ENCODE results near the gene SRD5A1.
"Not testable (repeated sequence)": the region's sequence is repeated elsewhere in the genome, so short reads cannot be mapped to it uniquely, and the experiment has no call there.

SRD5A1 gene

DNA sequence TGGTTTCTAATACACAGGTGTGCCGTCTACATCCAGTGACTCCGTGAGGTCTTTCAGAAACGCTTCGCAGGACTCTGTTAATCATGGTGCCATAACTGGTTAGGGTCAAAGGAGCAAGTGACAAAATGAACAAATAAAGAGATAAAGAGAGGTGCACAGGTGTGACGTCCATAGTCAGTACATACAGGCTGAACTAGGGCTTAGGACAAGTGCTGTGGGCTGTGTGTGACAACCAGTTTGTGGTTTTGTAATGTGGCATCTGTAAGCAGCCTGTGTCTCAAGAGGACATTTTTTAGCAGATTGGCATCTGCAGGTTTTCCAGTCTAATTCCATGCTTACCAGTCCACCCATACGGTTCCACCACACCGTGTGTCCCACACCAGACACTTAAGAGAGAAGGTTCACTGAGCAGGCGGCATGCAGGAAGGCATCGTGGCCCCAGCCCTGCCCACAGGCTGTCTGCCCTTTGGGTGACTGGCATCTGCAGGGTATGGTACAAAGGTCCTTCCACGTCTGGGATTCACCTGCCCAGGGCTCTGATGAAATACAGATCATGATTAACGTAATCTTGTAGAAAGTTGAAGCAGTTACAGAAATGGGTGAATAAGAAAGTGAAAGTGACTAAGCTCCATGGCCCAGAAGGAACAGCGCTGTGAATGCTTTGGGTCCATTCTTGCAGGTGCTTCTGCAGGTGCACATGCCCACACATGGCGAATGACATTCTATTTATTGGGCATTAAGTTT, 26.9 kb downstream of the SRD5A1 start:
- no peak for TF ChIP-seq FOXP2 (optimal IDR thresholded peaks at IDR 0.05; ENCODE audit: control extremely low read depth, extremely low read length, insufficient read depth)
- TF ChIP-seq EZH2 (IDR thresholded peaks at IDR 0.05) = no peak
- no peak for TF ChIP-seq POLR2AphosphoS5 (IDR thresholded peaks at IDR 0.05; ENCODE audit: borderline replicate concordance, low read depth, low read length)
- Histone ChIP-seq H3K9ac (ENCODE audit: insufficient read length) (no peak overlapping the region), H3K27ac (no peak overlapping the region), H3K36me3 (ENCODE audit: insufficient read depth, low read length) (peaks cover 23% of the 10 kb centered on the region), H3K9me3 (ENCODE audit: low read depth, low read length) (peaks cover 7% of the 10 kb centered on the region), H3K4me3 (no peak overlapping the region)
- no peak for DNase-seq (ENCODE audit: low read depth, low spot score)

DNA sequence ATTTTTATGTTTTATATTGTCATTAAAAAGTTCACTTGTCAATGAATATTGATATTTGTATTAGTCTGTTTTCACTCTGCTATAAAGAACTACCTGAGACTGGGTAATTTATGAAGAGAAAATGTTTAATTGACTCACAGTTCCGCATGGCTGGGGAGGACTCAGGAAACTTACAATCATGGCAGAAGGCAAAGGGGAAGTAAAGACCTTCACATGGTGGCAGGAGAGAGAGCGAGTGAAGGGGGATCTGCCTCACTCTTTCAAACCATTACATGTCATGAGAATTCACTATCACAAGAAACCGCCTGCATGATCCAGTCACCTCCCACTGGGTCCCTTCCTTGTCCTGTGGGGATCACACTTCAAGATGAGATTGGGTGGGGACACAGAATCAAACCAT, 27.4 kb downstream of the SRD5A1 start:
- no peak overlapping the region for H3K4me3 ChIP-seq
- H3K27ac ChIP-seq = no peak overlapping the region
- H3K36me3 ChIP-seq (ENCODE audit: insufficient read depth, low read length) = peaks cover 17% of the 10 kb centered on the region
- no peak for TF ChIP-seq POLR2AphosphoS5 (IDR thresholded peaks at IDR 0.05; ENCODE audit: borderline replicate concordance, low read depth, low read length)
- TF ChIP-seq FOXP2 (optimal IDR thresholded peaks at IDR 0.05; ENCODE audit: control extremely low read depth, extremely low read length, insufficient read depth) = no peak
- no peak for TF ChIP-seq EZH2 (IDR thresholded peaks at IDR 0.05)
- H3K9ac ChIP-seq (ENCODE audit: insufficient read length) = no peak overlapping the region
- DNase-seq (ENCODE audit: low read depth, low spot score) = no peak
- H3K9me3 ChIP-seq (ENCODE audit: low read depth, low read length) = peaks cover 7% of the 10 kb centered on the region

DNA sequence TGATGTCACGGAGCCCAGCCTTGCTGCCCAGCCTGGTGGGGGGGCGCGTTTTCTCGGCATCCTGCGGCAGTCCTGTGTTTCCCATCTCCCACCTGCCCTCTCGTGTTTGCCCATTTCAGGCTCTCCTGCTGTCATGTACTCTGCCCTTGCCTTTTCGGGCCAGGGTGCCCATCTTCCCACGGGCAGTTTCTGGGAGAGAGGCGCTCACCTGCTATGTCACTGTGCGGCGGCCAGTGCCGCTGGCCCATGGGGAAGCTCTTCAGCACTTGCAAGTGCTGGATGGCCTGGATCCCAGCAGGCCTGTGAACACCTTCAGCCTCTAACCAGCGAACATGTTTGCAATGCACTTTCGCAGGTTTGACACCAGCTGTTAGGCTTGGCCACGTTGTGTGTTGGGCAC, 33.5 kb downstream of the SRD5A1 start:
- no peak overlapping the region for H3K27ac ChIP-seq
- H3K9ac ChIP-seq (ENCODE audit: insufficient read length) = no peak overlapping the region
- H3K4me3 ChIP-seq = no peak overlapping the region
- H3K36me3 ChIP-seq (ENCODE audit: insufficient read depth, low read length) = no peaks in the 10 kb centered on the region
- TF ChIP-seq FOXP2 (optimal IDR thresholded peaks at IDR 0.05; ENCODE audit: control extremely low read depth, extremely low read length, insufficient read depth) (no peak), EZH2 (IDR thresholded peaks at IDR 0.05) (no peak), POLR2AphosphoS5 (IDR thresholded peaks at IDR 0.05; ENCODE audit: borderline replicate concordance, low read depth, low read length) (no peak)
- DNase-seq (ENCODE audit: low read depth, low spot score) = no peak
- H3K9me3 ChIP-seq (ENCODE audit: low read depth, low read length) = no peaks in the 10 kb centered on the region

DNA sequence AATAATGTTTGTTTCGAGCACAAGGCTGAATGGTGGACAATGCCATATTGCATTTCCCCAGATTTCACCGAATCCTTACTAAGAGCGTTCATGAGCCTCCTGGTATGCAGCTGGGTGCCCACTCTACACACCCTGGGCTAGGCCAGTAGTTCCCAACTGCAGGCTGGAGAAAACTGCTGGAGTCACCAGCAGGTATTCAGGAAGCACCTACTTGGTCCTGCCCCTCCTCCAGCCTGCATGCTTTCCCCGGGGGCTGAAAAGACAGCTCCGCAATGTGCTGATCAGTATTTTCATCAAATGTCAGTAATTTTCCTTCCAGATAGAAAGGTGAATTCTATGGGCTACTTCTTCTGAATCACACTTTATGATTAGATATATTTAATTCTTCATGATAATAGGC, 34.4 kb downstream of the SRD5A1 start:
- H3K27ac ChIP-seq = no peak overlapping the region
- no peaks in the 10 kb centered on the region for H3K36me3 ChIP-seq (ENCODE audit: insufficient read depth, low read length)
- H3K4me3 ChIP-seq = no peak overlapping the region
- no peaks in the 10 kb centered on the region for H3K9me3 ChIP-seq (ENCODE audit: low read depth, low read length)
- H3K9ac ChIP-seq (ENCODE audit: insufficient read length) = no peak overlapping the region
- DNase-seq (ENCODE audit: low read depth, low spot score) = no peak
- TF ChIP-seq FOXP2 (optimal IDR thresholded peaks at IDR 0.05; ENCODE audit: control extremely low read depth, extremely low read length, insufficient read depth) = no peak
- no peak for TF ChIP-seq EZH2 (IDR thresholded peaks at IDR 0.05)
- no peak for TF ChIP-seq POLR2AphosphoS5 (IDR thresholded peaks at IDR 0.05; ENCODE audit: borderline replicate concordance, low read depth, low read length)

DNA sequence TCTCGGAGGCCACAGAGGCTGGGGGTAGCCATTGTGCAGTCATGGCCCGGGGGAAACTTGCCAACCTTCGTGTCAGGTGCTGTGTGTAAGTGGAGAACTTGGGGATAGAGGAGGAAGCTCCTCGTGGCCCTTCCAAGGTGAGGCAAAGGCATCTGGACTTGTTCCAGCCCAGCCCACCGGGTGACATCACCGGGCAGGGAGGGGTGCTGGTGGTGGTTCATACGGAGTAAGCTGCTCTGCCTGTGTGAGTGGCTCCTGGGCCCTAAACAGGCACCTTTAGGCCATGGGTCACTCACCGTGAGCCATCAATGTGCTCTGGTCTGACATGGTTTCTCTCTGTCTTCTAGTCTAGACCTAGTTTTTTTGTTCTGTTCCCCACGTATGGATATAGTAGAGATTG, 35.5 kb downstream of the SRD5A1 start:
- not testable (repeated sequence) for H3K27ac ChIP-seq; H3K9me3 ChIP-seq (ENCODE audit: low read depth, low read length); H3K9ac ChIP-seq (ENCODE audit: insufficient read length); DNase-seq (ENCODE audit: low read depth, low spot score); H3K36me3 ChIP-seq (ENCODE audit: insufficient read depth, low read length); H3K4me3 ChIP-seq

DNA sequence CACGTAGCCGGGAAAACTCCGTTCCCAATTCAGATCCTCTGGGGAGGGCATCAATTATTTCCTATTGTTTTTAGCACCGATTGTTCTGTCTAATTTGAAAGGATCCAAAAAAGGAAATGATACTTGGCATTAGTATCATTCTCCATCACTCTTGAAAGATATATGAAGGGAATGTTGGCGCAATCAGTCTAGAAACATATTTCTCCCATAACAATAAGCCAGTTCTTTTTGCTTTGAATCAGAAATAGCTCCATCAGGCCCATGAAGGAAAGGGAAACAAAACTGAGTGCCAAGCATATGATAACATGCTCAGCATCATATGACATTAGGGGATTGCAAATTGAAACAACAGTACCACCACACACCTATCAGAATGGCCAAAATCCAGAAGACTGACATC, 39.8 kb downstream of the SRD5A1 start:
- no peak overlapping the region for H3K9ac ChIP-seq (ENCODE audit: insufficient read length)
- H3K4me3 ChIP-seq = no peak overlapping the region
- DNase-seq (ENCODE audit: low read depth, low spot score) = no peak
- no peaks in the 10 kb centered on the region for H3K9me3 ChIP-seq (ENCODE audit: low read depth, low read length)
- TF ChIP-seq EZH2 (IDR thresholded peaks at IDR 0.05) (no peak), FOXP2 (optimal IDR thresholded peaks at IDR 0.05; ENCODE audit: control extremely low read depth, extremely low read length, insufficient read depth) (no peak)
- H3K27ac ChIP-seq = no peak overlapping the region
- no peaks in the 10 kb centered on the region for H3K36me3 ChIP-seq (ENCODE audit: insufficient read depth, low read length)

DNA sequence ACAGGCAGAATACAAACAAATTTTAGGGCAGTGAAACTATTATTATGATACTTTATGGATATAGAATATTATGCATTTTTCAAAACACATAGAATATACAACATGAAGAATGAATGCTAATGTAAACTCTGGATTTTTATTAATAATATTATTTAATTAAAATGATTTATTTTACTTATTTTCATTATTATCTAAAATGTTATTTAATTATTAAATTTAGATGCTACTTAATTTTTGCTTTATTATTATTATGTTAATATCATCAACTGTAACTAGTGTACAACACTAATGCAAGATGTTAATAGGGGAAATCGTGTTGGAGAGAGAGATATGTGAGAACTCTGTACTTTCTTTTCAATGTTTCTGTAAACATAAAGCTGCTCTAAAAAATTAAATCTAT, 40.7 kb downstream of the SRD5A1 start:
- no peak overlapping the region for H3K9ac ChIP-seq (ENCODE audit: insufficient read length)
- no peaks in the 10 kb centered on the region for H3K36me3 ChIP-seq (ENCODE audit: insufficient read depth, low read length)
- no peak for DNase-seq (ENCODE audit: low read depth, low spot score)
- TF ChIP-seq EZH2 (IDR thresholded peaks at IDR 0.05) (no peak), FOXP2 (optimal IDR thresholded peaks at IDR 0.05; ENCODE audit: control extremely low read depth, extremely low read length, insufficient read depth) (no peak), POLR2AphosphoS5 (IDR thresholded peaks at IDR 0.05; ENCODE audit: borderline replicate concordance, low read depth, low read length) (no peak)
- H3K27ac ChIP-seq = no peak overlapping the region
- H3K4me3 ChIP-seq = no peak overlapping the region
- H3K9me3 ChIP-seq (ENCODE audit: low read depth, low read length) = no peaks in the 10 kb centered on the region

DNA sequence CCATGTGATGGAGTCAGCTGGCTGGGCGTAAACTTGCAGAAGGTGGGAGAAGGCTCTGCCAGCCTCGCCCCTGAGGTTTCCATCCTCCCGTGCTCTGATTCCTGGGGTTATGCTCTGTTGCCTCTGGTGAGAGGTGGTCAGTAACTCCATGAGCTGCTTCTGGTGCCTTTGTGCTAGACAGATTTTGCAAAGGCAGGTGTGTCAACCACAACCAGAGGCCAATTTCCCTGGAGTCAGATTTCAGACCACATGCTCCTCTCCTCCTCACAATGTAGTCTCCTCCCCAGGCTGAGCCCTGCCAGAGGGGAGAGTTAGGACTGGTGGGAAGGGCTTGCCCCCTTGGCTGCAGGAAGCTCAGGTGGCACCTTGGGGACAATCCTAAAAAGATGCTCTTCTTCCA, 41.2 kb downstream of the SRD5A1 start:
- Histone ChIP-seq H3K9ac (ENCODE audit: insufficient read length) (no peak overlapping the region), H3K9me3 (ENCODE audit: low read depth, low read length) (no peaks in the 10 kb centered on the region), H3K36me3 (ENCODE audit: insufficient read depth, low read length) (no peaks in the 10 kb centered on the region), H3K4me3 (no peak overlapping the region), H3K27ac (no peak overlapping the region)
- no peak for TF ChIP-seq FOXP2 (optimal IDR thresholded peaks at IDR 0.05; ENCODE audit: control extremely low read depth, extremely low read length, insufficient read depth)
- no peak for TF ChIP-seq EZH2 (IDR thresholded peaks at IDR 0.05)
- TF ChIP-seq POLR2AphosphoS5 (IDR thresholded peaks at IDR 0.05; ENCODE audit: borderline replicate concordance, low read depth, low read length) = no peak
- DNase-seq (ENCODE audit: low read depth, low spot score) = no peak

DNA sequence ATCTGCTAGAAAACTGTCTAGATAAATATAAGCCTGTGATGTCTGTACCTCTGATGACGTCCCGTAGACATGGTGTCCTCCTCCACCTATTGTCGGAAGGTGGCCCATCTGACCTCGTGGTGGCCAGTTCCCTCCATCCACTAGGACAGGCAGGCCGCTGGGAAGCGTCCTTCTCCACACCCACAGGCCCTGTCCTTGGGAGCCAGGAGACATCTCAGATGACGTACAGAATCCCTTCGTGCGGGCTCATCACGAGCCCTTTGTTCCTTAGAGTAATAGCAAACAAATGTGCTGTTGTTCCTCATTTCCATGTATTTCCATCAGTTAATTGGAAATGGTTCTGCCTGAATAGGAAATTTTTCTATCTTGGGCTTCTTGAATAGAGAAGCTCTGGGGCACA, 41.6 kb downstream of the SRD5A1 start:
- no peak for DNase-seq (ENCODE audit: low read depth, low spot score)
- no peaks in the 10 kb centered on the region for H3K9me3 ChIP-seq (ENCODE audit: low read depth, low read length)
- TF ChIP-seq POLR2AphosphoS5 (IDR thresholded peaks at IDR 0.05; ENCODE audit: borderline replicate concordance, low read depth, low read length) (no peak), FOXP2 (optimal IDR thresholded peaks at IDR 0.05; ENCODE audit: control extremely low read depth, extremely low read length, insufficient read depth) (no peak)
- H3K4me3 ChIP-seq = no peak overlapping the region
- H3K27ac ChIP-seq = no peak overlapping the region
- H3K36me3 ChIP-seq (ENCODE audit: insufficient read depth, low read length) = no peaks in the 10 kb centered on the region
- no peak overlapping the region for H3K9ac ChIP-seq (ENCODE audit: insufficient read length)

All from SK-N-MC (cell line).